Measurements from ENCODE around the gene VCP.

VCP gene

DNA sequence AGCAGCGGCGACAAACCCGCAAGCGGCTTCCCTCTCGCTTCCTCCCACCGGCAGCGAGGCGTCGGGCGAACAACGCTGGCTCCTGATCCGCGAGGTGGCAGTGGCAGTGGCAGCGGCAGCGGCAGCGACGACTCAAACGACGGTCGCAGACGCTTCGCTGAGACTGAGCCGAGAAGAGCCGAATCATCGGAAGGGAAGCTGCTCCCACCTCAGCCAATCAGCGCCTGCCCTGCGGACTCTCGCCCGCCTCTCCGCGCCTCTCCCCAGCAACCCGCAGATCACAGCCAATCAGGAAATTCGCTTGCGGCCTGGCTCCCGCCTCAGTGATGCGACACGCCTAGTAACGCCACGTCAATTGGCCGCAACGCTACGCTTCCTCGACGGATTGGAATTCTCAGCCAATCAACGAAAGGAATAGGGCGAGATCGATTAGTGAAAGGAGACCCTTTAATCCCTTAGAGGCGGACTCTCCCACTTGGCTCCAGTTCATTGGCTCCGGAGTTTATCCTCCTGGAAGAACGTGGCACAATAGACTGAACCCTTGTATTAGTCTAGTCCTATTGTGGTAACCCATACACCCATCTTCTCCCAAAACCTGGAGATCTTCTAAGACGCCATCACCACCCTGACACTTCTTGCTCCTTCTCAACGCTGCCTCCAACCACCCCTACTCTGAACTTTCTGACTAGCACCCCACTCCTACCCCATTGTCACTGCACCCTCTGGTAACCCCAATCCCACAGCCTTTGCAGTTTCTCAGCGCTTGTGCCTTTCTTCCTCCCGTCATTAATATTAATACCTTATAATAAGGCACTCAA, at the start of gene VCP:
VCP (minus strand) TSS at position 165 of the 818 bp plus-strand sequence. CDS start 272 bp downstream, outside the sequence.
- peaks cover 50% of the 10 kb centered on the region for H3K36me3 ChIP-seq (ENCODE audit: control insufficient read depth, low read depth, low read length)
- H3K4me3 ChIP-seq (ENCODE audit: low read length): peak within 1 kb of the TSS; percentile 94
- no peaks in the 10 kb centered on the region for H3K27me3 ChIP-seq (ENCODE audit: control insufficient read depth, insufficient read depth, low read length)
- H3K9me3 ChIP-seq (ENCODE audit: control insufficient read depth, low read depth, low read length): no peaks in the 10 kb centered on the region
- peak within 1 kb of the TSS; percentile 72 for H3K27ac ChIP-seq (ENCODE audit: low read length)
- H3K4me1 ChIP-seq (ENCODE audit: control insufficient read depth, low read depth, low read length): peaks cover 7% of the 10 kb centered on the region
- peak within 1 kb of the TSS; percentile 94 for H3K9ac ChIP-seq (ENCODE audit: low read length)

DNA sequence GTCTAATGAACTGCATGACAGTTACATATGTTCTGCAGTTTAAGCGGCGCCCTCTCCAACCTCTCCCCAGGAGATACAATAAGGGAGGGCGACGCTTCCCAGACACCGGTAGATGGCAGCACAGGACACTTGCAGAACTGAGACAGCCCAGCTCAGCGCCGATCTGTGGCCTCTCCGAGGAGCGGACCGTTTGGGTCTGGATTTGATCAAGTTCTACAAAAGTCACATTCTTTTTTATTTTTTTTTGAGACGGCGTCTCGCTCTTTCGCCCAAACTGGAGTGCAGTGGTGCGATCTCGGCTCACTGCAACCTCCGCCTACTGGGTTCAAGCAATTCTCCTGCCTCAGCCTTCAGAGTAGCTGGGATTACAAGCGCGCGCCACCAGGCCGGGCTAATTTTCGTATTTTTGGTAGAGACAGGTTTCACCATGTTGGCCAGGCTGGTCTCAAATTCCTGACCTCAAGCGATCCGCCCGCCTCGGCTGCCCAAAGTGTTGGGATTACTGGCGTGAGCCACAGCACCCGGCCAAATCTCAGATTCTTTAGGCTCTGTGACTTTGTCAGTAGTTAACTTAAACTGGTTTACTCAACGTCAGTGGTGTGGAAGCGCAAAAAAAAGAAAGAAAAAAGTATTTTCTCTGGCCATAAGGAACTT, 44.6 kb upstream of the VCP start:
- no peaks in the 10 kb centered on the region for H3K9me3 ChIP-seq (ENCODE audit: control insufficient read depth, low read depth, low read length)
- no peak overlapping the region for H3K27ac ChIP-seq (ENCODE audit: low read length)
- peaks cover 20% of the 10 kb centered on the region for H3K4me1 ChIP-seq (ENCODE audit: control insufficient read depth, low read depth, low read length)
- peak overlapping the region; percentile 78 for H3K4me3 ChIP-seq (ENCODE audit: low read length)
- peak overlapping the region; percentile 60 for H3K9ac ChIP-seq (ENCODE audit: low read length)
- H3K27me3 ChIP-seq (ENCODE audit: control insufficient read depth, insufficient read depth, low read length): no peaks in the 10 kb centered on the region
- no peaks in the 10 kb centered on the region for H3K36me3 ChIP-seq (ENCODE audit: control insufficient read depth, low read depth, low read length)

DNA sequence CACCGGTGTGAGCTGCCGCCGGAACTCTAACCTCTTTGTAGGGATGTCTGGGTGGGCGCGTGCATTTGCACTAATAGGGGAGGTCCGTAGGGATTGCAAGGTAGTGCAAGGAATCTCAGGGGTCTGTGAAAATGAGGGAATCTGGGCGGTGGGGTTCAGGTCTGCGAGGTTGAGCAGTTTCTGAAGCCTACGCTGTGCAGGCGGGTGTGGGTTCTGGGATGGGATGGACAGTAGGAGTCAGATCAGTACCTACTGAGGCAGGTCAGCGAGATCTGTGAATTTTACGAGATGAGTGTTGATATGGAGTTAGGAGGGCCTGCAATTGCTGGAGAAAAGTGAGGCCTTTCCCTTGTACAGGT, 44.1 kb upstream of the VCP start:
- Histone ChIP-seq H3K9me3 (ENCODE audit: control insufficient read depth, low read depth, low read length) (no peaks in the 10 kb centered on the region), H3K27ac (ENCODE audit: low read length) (no peak overlapping the region), H3K9ac (ENCODE audit: low read length) (peak overlapping the region; percentile 41), H3K27me3 (ENCODE audit: control insufficient read depth, insufficient read depth, low read length) (no peaks in the 10 kb centered on the region), H3K4me1 (ENCODE audit: control insufficient read depth, low read depth, low read length) (peaks cover 24% of the 10 kb centered on the region), H3K36me3 (ENCODE audit: control insufficient read depth, low read depth, low read length) (no peaks in the 10 kb centered on the region), H3K4me3 (ENCODE audit: low read length) (peak overlapping the region; percentile 78)

DNA sequence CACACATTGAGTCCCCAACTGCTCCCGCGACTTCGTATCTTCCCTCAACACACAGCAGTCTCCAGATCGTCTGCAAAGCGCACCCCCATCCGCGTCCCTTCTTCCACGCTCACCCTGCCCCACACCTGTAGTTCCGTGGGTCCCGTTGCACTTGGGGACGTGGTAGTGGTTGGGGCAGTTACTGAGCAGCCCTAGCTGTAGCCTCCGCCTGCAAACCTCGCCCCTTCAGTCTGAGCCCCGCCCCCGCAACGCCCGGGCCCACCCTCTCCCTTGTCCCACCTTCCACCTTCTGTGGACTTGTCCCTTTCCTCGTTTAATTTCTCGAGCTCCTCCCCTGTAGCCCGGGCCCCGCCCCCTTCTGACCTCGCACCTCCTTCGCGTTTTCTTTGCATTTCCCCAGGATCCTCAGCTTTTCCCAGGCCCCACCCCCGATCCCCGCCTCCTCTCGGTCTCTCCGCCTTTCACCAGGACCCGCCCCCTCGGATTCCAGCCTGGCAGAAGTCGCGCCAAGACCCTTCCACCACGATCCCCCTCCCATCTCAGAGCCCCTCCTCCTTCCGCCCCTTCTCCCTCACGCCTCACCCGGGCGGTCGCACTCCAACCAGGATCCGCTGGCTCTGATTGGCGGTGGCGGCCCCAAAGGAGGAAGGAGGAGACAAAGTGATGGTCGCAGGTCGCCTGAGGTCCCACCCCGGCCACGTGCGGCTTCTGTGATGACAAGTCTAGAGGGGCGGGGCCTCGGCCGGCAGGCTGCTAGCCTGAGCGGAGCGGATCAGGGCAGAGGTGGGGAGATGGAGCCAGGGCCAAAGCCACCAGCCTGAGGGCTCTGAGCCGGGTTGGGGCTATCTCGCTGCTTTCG, 43.5 kb upstream of the VCP start, which contains the start of gene ATOSB:
ATOSB (minus strand) TSS at position 183 of the 859 bp plus-strand sequence. CDS start 7,588 bp downstream, outside the sequence.
- H3K27ac ChIP-seq (ENCODE audit: low read length): peak within 1 kb of the TSS; percentile 34
- H3K4me1 ChIP-seq (ENCODE audit: control insufficient read depth, low read depth, low read length): peaks cover 24% of the 10 kb centered on the region
- H3K9ac ChIP-seq (ENCODE audit: low read length): peak within 1 kb of the TSS; percentile 55
- H3K36me3 ChIP-seq (ENCODE audit: control insufficient read depth, low read depth, low read length): no peaks in the 10 kb centered on the region
- no peaks in the 10 kb centered on the region for H3K9me3 ChIP-seq (ENCODE audit: control insufficient read depth, low read depth, low read length)
- H3K4me3 ChIP-seq (ENCODE audit: low read length): peak within 1 kb of the TSS; percentile 78
- no peaks in the 10 kb centered on the region for H3K27me3 ChIP-seq (ENCODE audit: control insufficient read depth, insufficient read depth, low read length)

DNA sequence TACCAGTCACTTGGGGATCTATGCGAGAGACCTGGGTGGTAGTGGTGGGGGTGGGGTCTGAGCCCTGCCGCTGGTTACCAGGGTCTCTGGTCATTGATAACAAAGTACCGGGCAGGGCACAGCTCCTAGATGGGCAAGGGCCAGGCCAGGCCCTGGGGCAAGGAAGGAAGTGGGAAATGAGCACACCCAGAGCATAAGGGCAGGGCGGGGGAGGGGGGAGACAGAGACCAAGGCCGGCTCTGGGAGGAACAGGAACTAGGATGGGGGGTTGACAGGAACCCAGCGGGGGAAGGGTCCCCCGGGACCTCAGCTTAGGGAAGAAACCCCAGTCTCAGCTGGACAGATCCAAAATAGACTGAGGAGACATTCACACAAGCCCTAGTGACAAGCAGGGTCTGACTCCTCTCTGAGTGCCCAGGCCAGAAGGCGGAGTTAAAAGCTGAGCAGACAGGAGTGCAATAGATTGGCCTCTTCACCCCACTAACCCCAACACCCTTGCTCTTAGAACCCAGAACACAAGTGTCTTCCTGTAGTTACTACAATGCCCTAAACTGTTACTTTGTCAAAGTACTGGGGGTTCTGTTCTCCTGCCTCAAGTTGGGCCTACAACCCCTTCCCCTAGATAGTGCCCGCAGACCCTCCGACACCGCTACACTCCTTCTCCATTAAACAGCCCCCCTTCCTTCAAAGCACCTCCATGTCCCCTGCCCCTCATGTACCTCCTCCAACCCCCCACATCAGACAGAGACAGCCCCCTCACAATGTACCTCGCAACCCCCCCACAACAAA, 42.6 kb upstream of the VCP start:
- H3K9ac ChIP-seq (ENCODE audit: low read length): peak overlapping the region; percentile 55
- peak overlapping the region; percentile 78 for H3K4me3 ChIP-seq (ENCODE audit: low read length)
- H3K4me1 ChIP-seq (ENCODE audit: control insufficient read depth, low read depth, low read length): peaks cover 27% of the 10 kb centered on the region
- H3K36me3 ChIP-seq (ENCODE audit: control insufficient read depth, low read depth, low read length): no peaks in the 10 kb centered on the region
- H3K9me3 ChIP-seq (ENCODE audit: control insufficient read depth, low read depth, low read length): no peaks in the 10 kb centered on the region
- no peaks in the 10 kb centered on the region for H3K27me3 ChIP-seq (ENCODE audit: control insufficient read depth, insufficient read depth, low read length)
- peak overlapping the region; percentile 34 for H3K27ac ChIP-seq (ENCODE audit: low read length)

DNA sequence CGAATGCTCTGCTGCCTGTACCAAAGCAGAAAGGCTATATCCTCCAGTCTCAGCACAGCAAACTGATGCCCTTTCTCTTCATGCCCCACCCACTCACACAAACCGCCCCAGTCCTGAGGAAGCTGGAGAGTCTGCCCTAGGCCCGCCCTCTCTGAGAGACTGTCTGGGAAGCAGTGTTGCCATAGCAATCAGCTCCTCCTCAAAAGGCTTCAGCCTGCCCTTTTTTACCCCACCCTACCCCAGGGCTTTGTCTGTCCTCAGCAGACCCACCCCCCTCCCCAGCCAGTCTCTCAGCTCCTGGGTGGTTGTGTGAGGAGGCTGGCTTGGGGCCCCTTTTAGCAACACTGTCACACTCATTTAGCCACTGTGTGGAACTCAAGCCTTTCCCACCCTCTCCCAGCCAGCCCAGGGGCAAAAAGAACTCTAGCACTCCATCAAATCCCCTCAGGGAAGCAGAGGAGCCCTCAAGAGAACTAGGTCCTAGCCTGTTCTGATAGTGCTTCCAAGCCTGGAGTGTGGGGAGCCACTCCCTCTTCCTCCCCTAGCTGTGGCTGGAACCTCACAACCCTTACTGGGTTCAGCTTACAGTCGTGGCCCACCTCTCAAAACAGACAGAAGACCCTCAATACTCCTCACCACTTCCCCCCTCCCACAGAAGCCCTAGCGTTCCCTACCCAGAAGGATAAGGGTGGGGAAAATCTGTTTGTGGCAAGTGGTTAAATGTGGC, 41.9 kb upstream of the VCP start:
- Histone ChIP-seq H3K4me3 (ENCODE audit: low read length) (peak overlapping the region; percentile 78), H3K27me3 (ENCODE audit: control insufficient read depth, insufficient read depth, low read length) (no peaks in the 10 kb centered on the region), H3K27ac (ENCODE audit: low read length) (peak overlapping the region; percentile 34), H3K9ac (ENCODE audit: low read length) (peak overlapping the region; percentile 52), H3K4me1 (ENCODE audit: control insufficient read depth, low read depth, low read length) (peaks cover 27% of the 10 kb centered on the region), H3K9me3 (ENCODE audit: control insufficient read depth, low read depth, low read length) (no peaks in the 10 kb centered on the region), H3K36me3 (ENCODE audit: control insufficient read depth, low read depth, low read length) (no peaks in the 10 kb centered on the region)

DNA sequence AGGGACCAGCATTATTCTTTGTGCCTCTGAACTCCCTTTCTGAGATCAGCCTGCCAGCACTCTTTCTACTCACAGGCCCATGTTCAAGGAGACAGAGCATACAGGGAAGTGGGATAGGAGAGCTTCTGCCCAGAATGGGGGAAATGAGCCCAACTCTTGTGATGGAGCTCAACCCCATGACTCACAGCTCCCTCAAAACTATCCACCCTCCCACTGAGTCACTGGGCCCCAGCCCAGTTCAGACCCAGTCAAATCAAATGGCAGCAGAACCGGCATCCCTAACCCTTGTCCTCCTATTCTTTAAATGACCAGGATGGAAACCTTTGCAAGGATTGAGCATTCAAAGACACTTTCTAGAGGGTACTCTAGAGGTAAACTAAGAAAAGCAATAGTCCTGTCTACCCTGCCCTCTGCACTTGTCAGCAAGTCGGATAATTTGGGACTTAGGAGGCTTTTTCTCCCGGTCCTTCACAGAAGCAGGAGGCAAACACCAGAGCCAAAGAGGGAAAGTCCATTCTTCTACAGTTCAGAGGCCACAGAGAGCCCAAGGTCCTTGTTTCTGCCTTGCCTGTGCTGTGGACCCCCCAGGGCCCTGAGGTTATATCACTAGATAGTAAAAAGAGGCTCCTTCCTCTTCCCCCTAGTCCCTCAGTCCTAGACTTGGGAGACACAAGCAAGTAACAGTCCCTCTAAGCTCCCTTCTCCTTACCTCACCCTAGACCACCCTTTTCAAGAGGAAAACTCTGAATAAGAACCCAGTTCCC, 40.0 kb upstream of the VCP start:
- Histone ChIP-seq H3K27ac (ENCODE audit: low read length) (no peak overlapping the region), H3K4me1 (ENCODE audit: control insufficient read depth, low read depth, low read length) (peaks cover 27% of the 10 kb centered on the region), H3K4me3 (ENCODE audit: low read length) (peak overlapping the region; percentile 44), H3K36me3 (ENCODE audit: control insufficient read depth, low read depth, low read length) (no peaks in the 10 kb centered on the region), H3K27me3 (ENCODE audit: control insufficient read depth, insufficient read depth, low read length) (no peaks in the 10 kb centered on the region), H3K9ac (ENCODE audit: low read length) (no peak overlapping the region), H3K9me3 (ENCODE audit: control insufficient read depth, low read depth, low read length) (no peaks in the 10 kb centered on the region)

DNA sequence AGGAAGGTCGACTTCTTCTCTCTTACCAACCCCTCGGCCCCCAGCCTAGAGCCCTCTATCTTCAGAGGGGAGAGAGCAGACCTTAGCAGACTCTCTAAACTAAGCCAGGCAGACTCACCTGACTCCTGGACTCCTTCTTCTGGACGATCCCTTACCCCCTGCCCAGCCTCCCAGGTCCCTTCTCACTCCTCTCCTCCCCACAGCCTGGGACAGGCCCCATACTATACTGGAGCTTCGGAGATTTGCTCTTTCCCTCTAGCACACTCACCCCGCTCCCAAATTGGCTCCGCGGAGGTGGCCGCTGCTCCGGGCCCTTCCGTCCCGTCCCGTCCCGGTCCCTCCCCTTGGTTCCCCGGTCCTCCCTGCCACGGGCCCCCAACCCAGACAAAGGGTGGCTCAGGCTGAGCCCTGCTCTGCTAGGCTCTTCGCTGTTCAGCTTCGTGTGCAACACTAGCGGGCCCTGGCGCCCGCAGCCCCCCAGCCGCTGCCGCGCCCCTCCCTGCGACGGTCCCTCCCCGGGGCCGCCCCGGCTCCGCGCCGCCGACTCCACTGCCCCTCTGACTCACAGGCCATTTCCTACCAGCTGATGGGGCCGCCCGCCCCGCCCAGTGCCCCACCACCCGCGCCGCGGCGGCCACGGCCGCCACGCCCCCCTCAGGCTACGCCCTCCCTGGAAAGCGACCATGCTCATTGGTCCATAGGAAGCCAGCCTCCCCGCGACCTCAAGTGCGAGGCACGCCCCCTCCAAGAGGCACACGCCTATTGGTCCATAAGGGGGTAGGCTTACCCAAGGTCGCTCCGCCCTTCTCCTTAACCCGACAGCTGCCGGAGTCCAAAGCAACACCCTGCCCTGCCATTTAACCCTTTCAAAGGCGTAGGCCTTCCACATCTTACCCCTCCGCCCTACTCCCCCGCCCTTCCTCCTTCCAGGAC, 38.8 kb upstream of the VCP start:
- H3K9ac ChIP-seq (ENCODE audit: low read length): peak overlapping the region; percentile 69
- H3K4me3 ChIP-seq (ENCODE audit: low read length): peak overlapping the region; percentile 84
- H3K4me1 ChIP-seq (ENCODE audit: control insufficient read depth, low read depth, low read length): peaks cover 22% of the 10 kb centered on the region
- H3K27me3 ChIP-seq (ENCODE audit: control insufficient read depth, insufficient read depth, low read length): no peaks in the 10 kb centered on the region
- no peak overlapping the region for H3K27ac ChIP-seq (ENCODE audit: low read length)
- no peaks in the 10 kb centered on the region for H3K9me3 ChIP-seq (ENCODE audit: control insufficient read depth, low read depth, low read length)
- H3K36me3 ChIP-seq (ENCODE audit: control insufficient read depth, low read depth, low read length): no peaks in the 10 kb centered on the region

DNA sequence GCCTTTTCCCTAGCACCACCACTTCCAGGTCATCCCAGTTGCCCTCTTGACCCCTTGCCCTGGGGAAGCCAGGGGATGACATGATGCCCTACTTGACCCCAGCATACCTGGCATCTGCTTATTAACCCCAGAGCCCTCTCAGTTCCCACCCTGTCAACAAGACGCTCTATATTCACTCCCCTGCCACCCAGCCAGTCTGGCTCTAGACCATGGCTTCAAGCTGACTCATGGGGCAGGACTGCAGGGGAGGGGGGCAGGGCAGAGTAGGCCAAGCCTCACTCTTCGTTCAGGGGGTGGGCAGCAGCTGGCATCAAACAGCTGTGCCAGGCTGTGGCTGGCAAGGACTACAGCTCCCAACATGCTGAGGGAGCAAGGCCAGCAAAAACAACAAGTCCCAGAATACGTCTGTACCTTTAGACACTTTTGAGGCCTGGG, 37.9 kb upstream of the VCP start:
- H3K9me3 ChIP-seq (ENCODE audit: control insufficient read depth, low read depth, low read length): no peaks in the 10 kb centered on the region
- no peaks in the 10 kb centered on the region for H3K36me3 ChIP-seq (ENCODE audit: control insufficient read depth, low read depth, low read length)
- no peaks in the 10 kb centered on the region for H3K27me3 ChIP-seq (ENCODE audit: control insufficient read depth, insufficient read depth, low read length)
- no peak overlapping the region for H3K9ac ChIP-seq (ENCODE audit: low read length)
- peak overlapping the region; percentile 84 for H3K4me3 ChIP-seq (ENCODE audit: low read length)
- H3K4me1 ChIP-seq (ENCODE audit: control insufficient read depth, low read depth, low read length): peaks cover 22% of the 10 kb centered on the region
- H3K27ac ChIP-seq (ENCODE audit: low read length): no peak overlapping the region
